ENCODE measurements around the gene PCBP2. TPM values are rescaled to one million over a fixed set of nuclear protein-coding genes. Genes with fewer than 3 reads are reported as not detected.

The PCBP2 gene
- total RNA-seq, 1 experiment from 2014 or later: 856 TPM

- TF ChIP-seq YY1 (IDR thresholded peaks at IDR 0.05; ENCODE audit: extremely low read depth, insufficient replicate concordance, low read depth, low read length): no peak
- TF ChIP-seq SP1 (IDR thresholded peaks at IDR 0.05; ENCODE audit: low read depth): no peak
- TF ChIP-seq ZFX (IDR thresholded peaks at IDR 0.05): no peak
- no peak for TF ChIP-seq EZH2 (IDR thresholded peaks at IDR 0.05)
- no peak for TF ChIP-seq ELF1 (IDR thresholded peaks at IDR 0.05; ENCODE audit: borderline replicate concordance, low read depth)
- TF ChIP-seq FOSL1 (IDR thresholded peaks at IDR 0.05; ENCODE audit: low read depth): no peak
- no peak for TF ChIP-seq MAX (IDR thresholded peaks at IDR 0.05)
- TF ChIP-seq TCF7L2 (IDR thresholded peaks at IDR 0.05; ENCODE audit: borderline replicate concordance, extremely low read depth, insufficient read depth, insufficient read length): no peak
These were observed 66.5 kb downstream of the PCBP2 start (continued) for GRCh38 chr12:53518381-53518780.

- POLR2A ChIA-PET: no interaction called here
These were observed 71.2 kb downstream of the PCBP2 start for GRCh38 chr12:53523131-53523530.

More at GRCh38 chr12:53523131-53523530, 71.2 kb downstream of the PCBP2 start:
- no peaks in the 10 kb centered on the region for H3K9me3 ChIP-seq (ENCODE audit: control insufficient read depth in 1 of 2, insufficient read depth in 1 of 2, low read depth in 1 of 2, low read length in 2 of 2)
- no peaks in the 10 kb centered on the region for H4K20me1 ChIP-seq (ENCODE audit: insufficient read depth)
- intact Hi-C loops (cut with micrococcal nuclease): no loop called here
- no peak overlapping the region for H2AFZ ChIP-seq (ENCODE audit: low read depth, low read length, poor library complexity, severe bottlenecking)
- no peak for DNase-seq (ENCODE audit: low read depth, low spot score)
- H3K36me3 ChIP-seq (ENCODE audit: control insufficient read depth in 1 of 2, insufficient read depth in 2 of 2, low read length in 2 of 2): peaks cover 2 to 19% of the 10 kb centered on the region in 2 experiments
- CTCF ChIA-PET: no interaction called here
- TF ChIP-seq SRF (IDR thresholded peaks at IDR 0.05; ENCODE audit: low read depth) (no peak), ZFX (IDR thresholded peaks at IDR 0.05) (no peak), EZH2phosphoT487 (IDR thresholded peaks at IDR 0.05; ENCODE audit: borderline replicate concordance) (no peak), CEBPB (IDR thresholded peaks at IDR 0.05; ENCODE audit: low read depth) (no peak), POLR2AphosphoS5 (IDR thresholded peaks at IDR 0.05; ENCODE audit: low read depth, low read length) (no peak), ELF1 (IDR thresholded peaks at IDR 0.05; ENCODE audit: borderline replicate concordance, low read depth) (no peak), JUND (IDR thresholded peaks at IDR 0.05) (no peak), YY1 (IDR thresholded peaks at IDR 0.05; ENCODE audit: extremely low read depth, insufficient replicate concordance, low read depth, low read length) (no peak), ZBTB33 (IDR thresholded peaks at IDR 0.05; ENCODE audit: extremely low read depth, insufficient replicate concordance, low read length) (no peak), RAD21 (IDR thresholded peaks at IDR 0.05; ENCODE audit: low read depth) (no peak), CBX3 (IDR thresholded peaks at IDR 0.05; ENCODE audit: low read depth) (no peak), EZH2 (IDR thresholded peaks at IDR 0.05) (no peak), SIN3A (IDR thresholded peaks at IDR 0.05; ENCODE audit: low read depth) (no peak), TCF7L2 (IDR thresholded peaks at IDR 0.05; ENCODE audit: borderline replicate concordance, extremely low read depth, insufficient read depth, insufficient read length) (no peak), SP1 (IDR thresholded peaks at IDR 0.05; ENCODE audit: low read depth) (no peak)
- TF ChIP-seq, protein P1, sequence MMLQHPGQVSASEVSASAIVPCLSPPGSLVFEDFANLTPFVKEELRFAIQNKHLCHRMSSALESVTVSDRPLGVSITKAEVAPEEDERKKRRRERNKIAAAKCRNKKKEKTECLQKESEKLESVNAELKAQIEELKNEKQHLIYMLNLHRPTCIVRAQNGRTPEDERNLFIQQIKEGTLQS (IDR thresholded peaks at IDR 0.05): no peak
- TF ChIP-seq, protein P2, sequence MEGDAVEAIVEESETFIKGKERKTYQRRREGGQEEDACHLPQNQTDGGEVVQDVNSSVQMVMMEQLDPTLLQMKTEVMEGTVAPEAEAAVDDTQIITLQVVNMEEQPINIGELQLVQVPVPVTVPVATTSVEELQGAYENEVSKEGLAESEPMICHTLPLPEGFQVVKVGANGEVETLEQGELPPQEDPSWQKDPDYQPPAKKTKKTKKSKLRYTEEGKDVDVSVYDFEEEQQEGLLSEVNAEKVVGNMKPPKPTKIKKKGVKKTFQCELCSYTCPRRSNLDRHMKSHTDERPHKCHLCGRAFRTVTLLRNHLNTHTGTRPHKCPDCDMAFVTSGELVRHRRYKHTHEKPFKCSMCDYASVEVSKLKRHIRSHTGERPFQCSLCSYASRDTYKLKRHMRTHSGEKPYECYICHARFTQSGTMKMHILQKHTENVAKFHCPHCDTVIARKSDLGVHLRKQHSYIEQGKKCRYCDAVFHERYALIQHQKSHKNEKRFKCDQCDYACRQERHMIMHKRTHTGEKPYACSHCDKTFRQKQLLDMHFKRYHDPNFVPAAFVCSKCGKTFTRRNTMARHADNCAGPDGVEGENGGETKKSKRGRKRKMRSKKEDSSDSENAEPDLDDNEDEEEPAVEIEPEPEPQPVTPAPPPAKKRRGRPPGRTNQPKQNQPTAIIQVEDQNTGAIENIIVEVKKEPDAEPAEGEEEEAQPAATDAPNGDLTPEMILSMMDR (IDR thresholded peaks at IDR 0.05 in 2 of 3, conservative IDR thresholded peaks at IDR 0.05 in 1 of 3; ENCODE audit: borderline replicate concordance in 1 of 3, insufficient read depth in 1 of 3, low read depth in 2 of 3, low read length in 2 of 3): no peak
- H3K4me3 ChIP-seq (replicated peaks in 1 of 2; ENCODE audit: low read depth in 1 of 2, low read length in 2 of 2): no peak overlapping the region
- H3K9ac ChIP-seq (ENCODE audit: low read length): no peak overlapping the region
- H3K4me1 ChIP-seq (ENCODE audit: control insufficient read depth in 1 of 2, insufficient read depth in 2 of 2, low read length in 2 of 2): no peaks in the 10 kb centered on the region
- RAD21 ChIA-PET (ENCODE audit: low non-redundant PET in 1 of 2, low total read pairs in 2 of 2, uncharacterized antibody in 2 of 2, unreplicated experiment in 2 of 2): no interaction called here
- no peak for ATAC-seq
- no peak overlapping the region for H3K4me2 ChIP-seq (ENCODE audit: low read length)
- no peaks in the 10 kb centered on the region for H3K9me2 ChIP-seq (ENCODE audit: insufficient read depth)
- BruUV-seq (replicated peaks): no TSS peak
- H3K27me3 ChIP-seq (ENCODE audit: insufficient read depth, low read length): no peaks in the 10 kb centered on the region
- H3K27ac ChIP-seq (ENCODE audit: low read depth, low read length): no peak overlapping the region
- H3K79me2 ChIP-seq (ENCODE audit: insufficient read depth, low read length): no peaks in the 10 kb centered on the region
